ENCODE measurements around the gene SLAMF9. TPM values are rescaled to one million over a fixed set of nuclear protein-coding genes. Genes with fewer than 3 reads are reported as not detected.
"Not testable (repeated sequence)": the region's sequence is repeated elsewhere in the genome, so short reads cannot be mapped to it uniquely, and the experiment has no call there.

Gene SLAMF9
- total RNA-seq, 1 donor from 2014 or later, result 0.43 TPM

DNA sequence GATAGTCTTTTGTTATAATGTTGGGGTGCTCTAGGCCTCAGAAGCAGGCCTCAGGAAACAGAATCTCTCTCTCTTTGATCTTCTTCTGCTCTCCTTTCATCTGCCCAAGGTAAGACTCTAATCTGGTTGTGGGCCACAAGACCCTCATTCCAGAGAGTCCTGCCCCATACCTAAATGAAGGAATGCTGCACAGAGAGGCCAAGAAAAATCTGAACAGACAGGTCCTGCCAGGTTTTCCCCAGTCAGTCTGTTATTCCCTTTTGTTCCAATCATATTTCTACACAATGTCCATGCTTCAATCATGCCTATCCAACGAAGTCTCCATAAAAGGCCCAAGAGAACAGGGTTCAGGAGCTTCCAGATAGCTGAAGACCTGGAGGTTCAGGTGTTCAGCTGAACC lies 47.1 kb downstream of the SLAMF9 start:
- no peaks in the 10 kb centered on the region for H4K20me1 ChIP-seq (ENCODE audit: insufficient read depth, low read length)
- no peaks in the 10 kb centered on the region for H3K27me3 ChIP-seq (ENCODE audit: insufficient read depth, low read length)
- H3K9me3 ChIP-seq (ENCODE audit: insufficient read depth, low read depth, low read length), result no peaks in the 10 kb centered on the region
- H2AFZ ChIP-seq (ENCODE audit: low read depth, low read length), result no peak overlapping the region
- H3K4me2 ChIP-seq (ENCODE audit: low read length), result no peak overlapping the region
- H3K27me3 Mint-ChIP-seq (ENCODE audit: low read depth, unreplicated experiment), result no peaks in the 10 kb centered on the region
- H3K36me3 ChIP-seq (ENCODE audit: insufficient read depth, low read length), result no peaks in the 10 kb centered on the region
- H3K36me3 Mint-ChIP-seq (ENCODE audit: low read depth, unreplicated experiment), result no peaks in the 10 kb centered on the region
- DNase-seq (ENCODE audit: low read depth) (no peak), FAIRE-seq (no peak)
- peaks cover 31% of the 10 kb centered on the region for H3K4me1 Mint-ChIP-seq (ENCODE audit: low read depth, unreplicated experiment)
- no peak overlapping the region for H3K27ac ChIP-seq (ENCODE audit: low read depth, low read length)
- peaks cover 28% of the 10 kb centered on the region for H3K4me1 ChIP-seq (ENCODE audit: insufficient read depth, low read length)
- H3K4me3 Mint-ChIP-seq (ENCODE audit: unreplicated experiment), result no peak overlapping the region
- no peak overlapping the region for H3K9ac ChIP-seq (ENCODE audit: low read length)
- H3K9me3 Mint-ChIP-seq (ENCODE audit: unreplicated experiment), result peaks cover 8% of the 10 kb centered on the region
- no peak for TF ChIP-seq EZH2 (IDR thresholded peaks at IDR 0.05; ENCODE audit: insufficient read depth, low read length)
- TF ChIP-seq, protein P1, sequence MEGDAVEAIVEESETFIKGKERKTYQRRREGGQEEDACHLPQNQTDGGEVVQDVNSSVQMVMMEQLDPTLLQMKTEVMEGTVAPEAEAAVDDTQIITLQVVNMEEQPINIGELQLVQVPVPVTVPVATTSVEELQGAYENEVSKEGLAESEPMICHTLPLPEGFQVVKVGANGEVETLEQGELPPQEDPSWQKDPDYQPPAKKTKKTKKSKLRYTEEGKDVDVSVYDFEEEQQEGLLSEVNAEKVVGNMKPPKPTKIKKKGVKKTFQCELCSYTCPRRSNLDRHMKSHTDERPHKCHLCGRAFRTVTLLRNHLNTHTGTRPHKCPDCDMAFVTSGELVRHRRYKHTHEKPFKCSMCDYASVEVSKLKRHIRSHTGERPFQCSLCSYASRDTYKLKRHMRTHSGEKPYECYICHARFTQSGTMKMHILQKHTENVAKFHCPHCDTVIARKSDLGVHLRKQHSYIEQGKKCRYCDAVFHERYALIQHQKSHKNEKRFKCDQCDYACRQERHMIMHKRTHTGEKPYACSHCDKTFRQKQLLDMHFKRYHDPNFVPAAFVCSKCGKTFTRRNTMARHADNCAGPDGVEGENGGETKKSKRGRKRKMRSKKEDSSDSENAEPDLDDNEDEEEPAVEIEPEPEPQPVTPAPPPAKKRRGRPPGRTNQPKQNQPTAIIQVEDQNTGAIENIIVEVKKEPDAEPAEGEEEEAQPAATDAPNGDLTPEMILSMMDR (IDR thresholded peaks at IDR 0.05; ENCODE audit: insufficient read depth, low read depth, low read length), result no peak
- H3K27ac Mint-ChIP-seq (ENCODE audit: unreplicated experiment), result no peak overlapping the region
- no peaks in the 10 kb centered on the region for H3K79me2 ChIP-seq (ENCODE audit: insufficient read depth, low read length)
- no peak overlapping the region for H3K4me3 ChIP-seq (ENCODE audit: insufficient read depth, low read depth, low read length)

DNA sequence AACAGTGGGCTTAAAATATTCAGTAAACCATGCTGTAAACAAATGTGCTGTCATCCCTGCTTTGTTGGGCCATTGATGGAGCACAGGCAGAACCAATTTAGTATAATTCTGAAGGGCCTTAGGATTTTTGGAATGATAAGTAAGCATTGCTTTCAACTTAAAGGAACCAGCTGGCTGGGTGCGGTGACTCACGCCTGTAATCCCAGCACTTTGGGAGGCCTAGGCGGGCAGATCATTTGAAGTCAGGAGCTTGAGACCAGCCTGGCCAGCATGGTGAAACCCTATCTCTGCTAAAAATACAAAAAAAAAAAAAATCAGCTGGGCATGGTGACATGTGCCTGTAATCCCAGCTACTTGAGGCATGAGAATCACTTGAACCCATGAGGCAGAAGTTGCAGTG lies 50.0 kb downstream of the SLAMF9 start:
- H3K79me2 ChIP-seq (ENCODE audit: insufficient read depth, low read length); H3K4me3 Mint-ChIP-seq (ENCODE audit: unreplicated experiment); H3K9ac ChIP-seq (ENCODE audit: low read length); H3K9me3 Mint-ChIP-seq (ENCODE audit: unreplicated experiment); H3K4me2 ChIP-seq (ENCODE audit: low read length); H3K4me1 ChIP-seq (ENCODE audit: insufficient read depth, low read length); H3K4me3 ChIP-seq (ENCODE audit: insufficient read depth, low read depth, low read length); DNase-seq (ENCODE audit: low read depth); H3K36me3 ChIP-seq (ENCODE audit: insufficient read depth, low read length); FAIRE-seq; H3K27me3 Mint-ChIP-seq (ENCODE audit: low read depth, unreplicated experiment); H3K36me3 Mint-ChIP-seq (ENCODE audit: low read depth, unreplicated experiment); H3K9me3 ChIP-seq (ENCODE audit: insufficient read depth, low read depth, low read length); H3K27me3 ChIP-seq (ENCODE audit: insufficient read depth, low read length); H3K27ac ChIP-seq (ENCODE audit: low read depth, low read length); H3K27ac Mint-ChIP-seq (ENCODE audit: unreplicated experiment); H2AFZ ChIP-seq (ENCODE audit: low read depth, low read length); H4K20me1 ChIP-seq (ENCODE audit: insufficient read depth, low read length): not testable (repeated sequence)
- H3K4me1 Mint-ChIP-seq (ENCODE audit: low read depth, unreplicated experiment), result peaks cover 11% of the 10 kb centered on the region

DNA sequence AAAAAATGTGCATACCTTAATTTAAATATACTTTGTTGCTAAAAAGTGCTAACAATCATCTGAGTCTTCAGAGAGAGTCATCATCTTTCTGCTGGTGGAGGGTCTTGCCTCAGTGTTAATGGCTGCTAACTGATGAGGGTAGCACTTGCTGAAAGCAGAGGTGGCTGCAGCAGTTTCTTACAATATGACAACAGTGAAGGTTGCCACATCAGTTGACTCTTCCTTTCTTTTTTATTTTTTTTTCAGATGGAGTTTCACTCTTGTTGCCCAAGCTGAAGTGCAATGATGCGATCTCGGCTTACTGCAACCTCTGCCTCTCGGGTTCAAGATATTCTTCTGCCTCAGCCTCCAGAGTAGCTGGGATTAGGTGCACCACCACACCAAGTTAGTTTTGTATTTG lies 51.5 kb downstream of the SLAMF9 start:
- H3K9me3 Mint-ChIP-seq (ENCODE audit: unreplicated experiment), result peaks cover 9% of the 10 kb centered on the region
- H3K27me3 Mint-ChIP-seq (ENCODE audit: low read depth, unreplicated experiment), result peaks cover 4% of the 10 kb centered on the region
- H3K9ac ChIP-seq (ENCODE audit: low read length), result no peak overlapping the region
- H4K20me1 ChIP-seq (ENCODE audit: insufficient read depth, low read length), result no peaks in the 10 kb centered on the region
- no peak overlapping the region for H3K4me3 ChIP-seq (ENCODE audit: insufficient read depth, low read depth, low read length)
- no peaks in the 10 kb centered on the region for H3K36me3 Mint-ChIP-seq (ENCODE audit: low read depth, unreplicated experiment)
- H3K79me2 ChIP-seq (ENCODE audit: insufficient read depth, low read length), result no peaks in the 10 kb centered on the region
- no peak overlapping the region for H3K27ac ChIP-seq (ENCODE audit: low read depth, low read length)
- H3K27me3 ChIP-seq (ENCODE audit: insufficient read depth, low read length), result no peaks in the 10 kb centered on the region
- H2AFZ ChIP-seq (ENCODE audit: low read depth, low read length), result no peak overlapping the region
- no peaks in the 10 kb centered on the region for H3K9me3 ChIP-seq (ENCODE audit: insufficient read depth, low read depth, low read length)
- peaks cover 4% of the 10 kb centered on the region for H3K4me1 ChIP-seq (ENCODE audit: insufficient read depth, low read length)
- no peak overlapping the region for H3K4me3 Mint-ChIP-seq (ENCODE audit: unreplicated experiment)
- H3K27ac Mint-ChIP-seq (ENCODE audit: unreplicated experiment), result no peak overlapping the region
- no peak overlapping the region for H3K4me2 ChIP-seq (ENCODE audit: low read length)
- DNase-seq (ENCODE audit: low read depth) (no peak), FAIRE-seq (no peak)
- no peak for TF ChIP-seq EZH2 (IDR thresholded peaks at IDR 0.05; ENCODE audit: insufficient read depth, low read length)
- TF ChIP-seq, protein P1 (IDR thresholded peaks at IDR 0.05; ENCODE audit: insufficient read depth, low read depth, low read length), result no peak
- H3K4me1 Mint-ChIP-seq (ENCODE audit: low read depth, unreplicated experiment), result peaks cover 9% of the 10 kb centered on the region
- H3K36me3 ChIP-seq (ENCODE audit: insufficient read depth, low read length), result no peaks in the 10 kb centered on the region

Other genes starting within 250 kb of the SLAMF9 start
- gene CRP, start 239.6 kb downstream of the SLAMF9 start, total RNA-seq, result not detected in 2 replicates
- gene DUSP23, start 173.3 kb downstream of the SLAMF9 start, total RNA-seq, result 30.1 and 33.0 TPM in 2 replicates
- not detected in 2 replicates for gene FCRL6, start 151.9 kb downstream of the SLAMF9 start, total RNA-seq
- gene SLAMF8, start 127.4 kb downstream of the SLAMF9 start, total RNA-seq, result 1.7 and 3.6 TPM in 2 replicates
- gene VSIG8, start 91.6 kb downstream of the SLAMF9 start, total RNA-seq, result not detected in 2 replicates
- gene CFAP45, start 54.1 kb downstream of the SLAMF9 start, total RNA-seq, result 3.2 and 4.3 TPM in 2 replicates
- 614 and 688 TPM in 2 replicates for gene TAGLN2, start 28.7 kb downstream of the SLAMF9 start, total RNA-seq
- 0.89 and 2.1 TPM in 2 replicates for gene IGSF9, start 8.6 kb downstream of the SLAMF9 start, total RNA-seq
- 7.0 and 7.8 TPM in 2 replicates for gene PIGM, start 77.8 kb upstream of the SLAMF9 start, total RNA-seq
- gene KCNJ10, start 115.9 kb upstream of the SLAMF9 start, total RNA-seq, result 0.27 and 0.29 TPM in 2 replicates
- gene KCNJ9, start 127.3 kb upstream of the SLAMF9 start, total RNA-seq, result not detected in 2 replicates
- 42.8 and 45.8 TPM in 2 replicates for gene IGSF8, start 144.4 kb upstream of the SLAMF9 start, total RNA-seq
- gene ATP1A2, start 161.5 kb upstream of the SLAMF9 start, total RNA-seq, result 2.5 and 3.5 TPM in 2 replicates
- gene ATP1A4, start 197.4 kb upstream of the SLAMF9 start, total RNA-seq, result not detected in 2 replicates
- gene CASQ1, start 236.3 kb upstream of the SLAMF9 start, total RNA-seq, result 1.7 and 2.1 TPM in 2 replicates

All from astrocyte (in vitro differentiated cells and primary cell).